Anterior cingulate cortex (tissue), 58 donors: Measurements from ENCODE around the gene LDLRAD4.
A peak's percentile ranks its signal among the peaks of the same experiment; 100 is the strongest.

Source experiments
- DNase-seq, 58 donors: peaks; one replicate each; lab custom pipeline; 2025; lab: John Stamatoyannopoulos, UW

Gene LDLRAD4

GRCh38 chr18:13298262-13298661 is 79.7 kb downstream of the LDLRAD4 start:
- no peak for DNase-seq

- DNase-seq, result peak in 1 of 58 donors; percentile 17
These were observed 81.5 kb downstream of the LDLRAD4 start for GRCh38 chr18:13300029-13300428.

- DNase-seq, result no peak
These were observed 82.2 kb downstream of the LDLRAD4 start for GRCh38 chr18:13300796-13301195.

GRCh38 chr18:13302040-13302439 is 83.5 kb downstream of the LDLRAD4 start:
- peak in 28 of 58 donors; percentile 11 to 83 (median 40) for DNase-seq

GRCh38 chr18:13302457-13303225 is 84.1 kb downstream of the LDLRAD4 start:
- DNase-seq, result no peak

- no peak for DNase-seq
These were observed 85.3 kb downstream of the LDLRAD4 start for GRCh38 chr18:13303756-13304364.

GRCh38 chr18:13305301-13305700 is 86.7 kb downstream of the LDLRAD4 start:
- no peak for DNase-seq

GRCh38 chr18:13306583-13306982 is 88.0 kb downstream of the LDLRAD4 start:
- no peak for DNase-seq

GRCh38 chr18:13308369-13308768 is 89.8 kb downstream of the LDLRAD4 start:
- no peak for DNase-seq

- DNase-seq, result no peak
These were observed 90.6 kb downstream of the LDLRAD4 start for GRCh38 chr18:13309031-13309747.

- DNase-seq, result no peak
These were observed 91.4 kb downstream of the LDLRAD4 start for GRCh38 chr18:13309748-13310670.

GRCh38 chr18:13311193-13311592 is 92.6 kb downstream of the LDLRAD4 start:
- DNase-seq, result no peak

- DNase-seq, result no peak
These were observed 94.0 kb downstream of the LDLRAD4 start for GRCh38 chr18:13312515-13312914.

GRCh38 chr18:13313006-13313686 is 94.6 kb downstream of the LDLRAD4 start:
- DNase-seq, result no peak

GRCh38 chr18:13315000-13315399 is 96.4 kb downstream of the LDLRAD4 start:
- DNase-seq, result no peak

GRCh38 chr18:13316063-13316462 is 97.5 kb downstream of the LDLRAD4 start:
- no peak for DNase-seq

- DNase-seq, result no peak
These were observed 99.2 kb downstream of the LDLRAD4 start for GRCh38 chr18:13317801-13318200.

- no peak for DNase-seq
These were observed 100.4 kb downstream of the LDLRAD4 start for GRCh38 chr18:13318731-13319501.

GRCh38 chr18:13319629-13320028 is 101.1 kb downstream of the LDLRAD4 start:
- no peak for DNase-seq
